ENCODE data around the gene DDI2. TPM values are rescaled to one million over a fixed set of nuclear protein-coding genes. Genes with fewer than 3 reads are reported as not detected.

Gene DDI2
- total and polyA plus RNA-seq, 9 of the 15 experiments (the other 6 are each of a cell fraction or from before 2014, with no cell fraction given), result 6.5 to 48.4 (median 21.2) TPM

DNA sequence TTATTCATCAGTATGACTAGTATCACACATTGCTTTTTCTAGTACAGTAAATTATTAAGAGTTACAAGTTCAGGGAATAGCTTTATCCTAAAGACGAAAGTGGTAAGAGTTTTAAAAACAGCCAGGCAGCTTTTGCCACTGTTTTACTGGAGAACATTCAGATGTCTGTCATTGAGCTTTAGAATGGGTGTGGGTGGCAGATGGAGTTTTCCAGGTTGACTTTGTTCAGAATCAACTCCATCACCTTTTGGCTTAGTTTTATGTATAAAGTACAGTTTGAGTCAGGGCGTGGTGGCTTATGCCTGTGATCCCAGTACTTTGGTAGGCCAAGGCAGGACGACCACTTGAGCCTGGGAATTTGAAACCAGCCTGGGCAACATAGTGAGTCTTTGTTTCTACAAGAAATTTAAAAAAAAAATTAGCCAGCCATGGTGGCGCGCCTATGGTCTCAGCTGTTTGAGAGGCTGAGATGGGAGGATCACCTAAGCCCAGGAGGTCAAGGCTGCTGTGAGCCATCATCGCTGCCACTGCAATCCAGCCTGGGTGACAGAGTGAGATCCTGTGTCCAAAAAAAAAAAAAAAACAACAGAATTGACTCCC is 36.9 kb downstream of the DDI2 start:
- no peak overlapping the region for H3K4me2 ChIP-seq (ENCODE audit: insufficient read depth, low read length)
- intact Hi-C loops (cut with micrococcal nuclease), result no loop called here
- H3K9ac ChIP-seq (ENCODE audit: insufficient read depth in 1 of 2, low read depth in 2 of 2, low read length in 2 of 2), result no peak overlapping the region
- peaks cover 83% of the 10 kb centered on the region for H3K36me3 ChIP-seq (ENCODE audit: control insufficient read depth, insufficient read depth, low read length)
- H2AFZ ChIP-seq (ENCODE audit: low read depth, low read length), result no peak overlapping the region
- no peaks in the 10 kb centered on the region for H4K20me1 ChIP-seq (replicated peaks; ENCODE audit: control insufficient read depth, insufficient read depth, low read length)
- no peak overlapping the region for H3K4me3 ChIP-seq
- in situ Hi-C loops (cut with MboI), result no loop called here
- TF ChIP-seq YY1 (IDR thresholded peaks at IDR 0.05; ENCODE audit: borderline replicate concordance in 1 of 3, control insufficient read depth in 1 of 3, extremely low read depth in 1 of 3, insufficient read depth in 3 of 3, insufficient read length in 1 of 3, insufficient replicate concordance in 2 of 3, low read depth in 1 of 3, low read length in 2 of 3), result no peak
- TF ChIP-seq CHD1 (IDR thresholded peaks at IDR 0.05; ENCODE audit: low read length), result no peak
- TF ChIP-seq ZNF174 (CRISPR knock-in tag; IDR thresholded peaks at IDR 0.05), result no peak
- TF ChIP-seq MYBL2 (IDR thresholded peaks at IDR 0.05; ENCODE audit: low read depth), result no peak
- no peak for TF ChIP-seq MYBL2 (CRISPR knock-in tag; IDR thresholded peaks at IDR 0.05; ENCODE audit: borderline replicate concordance)
- no peak for TF ChIP-seq CHD4 (IDR thresholded peaks at IDR 0.05; ENCODE audit: insufficient read depth, insufficient replicate concordance, low read depth, low read length, poor library complexity, severe bottlenecking)
- no peak for TF ChIP-seq RCOR1 (IDR thresholded peaks at IDR 0.05; ENCODE audit: borderline replicate concordance in 1 of 2, low read depth in 2 of 2, low read length in 2 of 2)
- TF ChIP-seq, protein P1, sequence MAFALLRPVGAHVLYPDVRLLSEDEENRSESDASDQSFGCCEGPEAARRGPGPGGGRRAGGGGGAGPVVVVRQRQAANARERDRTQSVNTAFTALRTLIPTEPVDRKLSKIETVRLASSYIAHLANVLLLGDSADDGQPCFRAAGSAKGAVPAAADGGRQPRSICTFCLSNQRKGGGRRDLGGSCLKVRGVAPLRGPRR (CRISPR knock-in tag; IDR thresholded peaks at IDR 0.05), result no peak
- no peak for TF ChIP-seq ZNF277 (CRISPR knock-in tag; IDR thresholded peaks at IDR 0.05; ENCODE audit: borderline replicate concordance)
- no peak for TF ChIP-seq ZSCAN32 (CRISPR knock-in tag; IDR thresholded peaks at IDR 0.05)
- TF ChIP-seq MXI1 (IDR thresholded peaks at IDR 0.05; ENCODE audit: low read depth, low read length), result no peak
- TF ChIP-seq ZNF57 (CRISPR knock-in tag; IDR thresholded peaks at IDR 0.05), result no peak
- TF ChIP-seq PHF20 (IDR thresholded peaks at IDR 0.05; ENCODE audit: partially characterized antibody), result no peak
- TF ChIP-seq C11orf30 (IDR thresholded peaks at IDR 0.05; ENCODE audit: low read depth), result no peak
- TF ChIP-seq ZNF347 (CRISPR knock-in tag; IDR thresholded peaks at IDR 0.05; ENCODE audit: low read depth), result no peak
- no peak for TF ChIP-seq MAFG (tag; conservative IDR thresholded peaks at IDR 0.05)
- no peak for TF ChIP-seq ZKSCAN1 (IDR thresholded peaks at IDR 0.05; ENCODE audit: low read depth, low read length)
- TF ChIP-seq E2F3 (CRISPR knock-in tag; IDR thresholded peaks at IDR 0.05), result no peak
- TF ChIP-seq ZNF354B (CRISPR knock-in tag; IDR thresholded peaks at IDR 0.05), result no peak
- TF ChIP-seq KLF10 (CRISPR knock-in tag; IDR thresholded peaks at IDR 0.05), result no peak
- no peaks in the 10 kb centered on the region for H3K4me1 ChIP-seq (replicated peaks in 1 of 2; ENCODE audit: control insufficient read depth in 2 of 2, insufficient read depth in 2 of 2, low read length in 2 of 2)
- POLR2A ChIA-PET, result interaction anchor here (0.7 to 1.9 kb wide), 8 partner anchors 10 to 21 kb away, joined by 3 to 22 read pairs (median 4); no protein-coding TSS in a partner anchor
- 96% methylated on average over 6 of the region's 6 CpGs for WGBS (ENCODE audit: insufficient coverage, low coverage, missing lambda C conversion rate)
- BruUV-seq (replicated peaks), result no TSS peak
- no peaks in the 10 kb centered on the region for H3K27me3 ChIP-seq (ENCODE audit: control insufficient read depth in 2 of 2, insufficient read depth in 2 of 2, low read length in 2 of 2)
- no peak for DNase-seq (ENCODE audit: extremely low read depth in 1 of 4, low spot score in 3 of 4)
- no peaks in the 10 kb centered on the region for H3K79me2 ChIP-seq (ENCODE audit: control insufficient read depth, insufficient read depth, low read length)
- no peaks in the 10 kb centered on the region for H3K9me1 ChIP-seq (ENCODE audit: control insufficient read depth, insufficient read depth, low read length)
- no peak for ATAC-seq
- H3K27ac ChIP-seq (ENCODE audit: extremely low read depth, low read depth, low read length), result no peak overlapping the region
- H3K9me3 ChIP-seq (replicated peaks; ENCODE audit: control insufficient read depth, insufficient read depth, low read depth, low read length), result no peaks in the 10 kb centered on the region
- FAIRE-seq, result no peak
- CTCF ChIA-PET (ENCODE audit: low intra/inter-chr PET ratio), result no interaction called here
